Measurements from ENCODE around the gene AIFM3.

The AIFM3 gene

GRCh38 chr22:21029486-21030025, 62.5 kb downstream of the AIFM3 start:
- no peak for DNase-seq

GRCh38 chr22:21030032-21030431, 63.0 kb downstream of the AIFM3 start:
- no peak for DNase-seq

Measured in CD4-positive, alpha-beta T cell treated with Interferon alpha-2 for 1 hour (primary cell).